Astrocyte (in vitro differentiated cells and primary cell): ENCODE results near the gene NR2F1. TPM values are rescaled to one million over a fixed set of nuclear protein-coding genes. Genes with fewer than 3 reads are reported as not detected.
A peak's percentile ranks its signal among the peaks of the same experiment; 100 is the strongest.

Experiments used
- DNase-seq: peaks from one replicate; pipeline ENCODE4 v3.0.0-alpha.2; 2010; ENCODE audit warnings: low read depth
- FAIRE-seq: peaks from 2 replicates; lab custom pipeline; 2011; peaks lifted over from hg19 to GRCh38; lab: Jason Lieb, UNC
- H2AFZ ChIP-seq: 2 replicates; pipeline ENCODE4 v1.6.0; 2012; ENCODE audit warnings: low read depth, low read length, inconsistent platforms
- H3K27ac ChIP-seq: 2 replicates; pipeline ENCODE4 v1.5.1; 2011; ENCODE audit warnings: low read depth, low read length, inconsistent platforms
- H3K27me3 ChIP-seq: 2 replicates; pipeline ENCODE4 v1.6.0; 2011; ENCODE audit warnings: low read length, inconsistent platforms; ENCODE audit not compliant: insufficient read depth
- H3K36me3 ChIP-seq: 2 replicates; pipeline ENCODE4 v1.5.1; 2011; ENCODE audit warnings: low read length, inconsistent platforms; ENCODE audit not compliant: insufficient read depth
- H3K4me1 ChIP-seq: 2 replicates; pipeline ENCODE4 v1.5.1; 2011; ENCODE audit warnings: low read length, inconsistent platforms; ENCODE audit not compliant: insufficient read depth
- H3K4me2 ChIP-seq: 2 replicates; pipeline ENCODE4 v1.6.0; 2012; ENCODE audit warnings: low read length, inconsistent platforms
- H3K4me3 ChIP-seq: 2 replicates; pipeline ENCODE4 v1.5.1; 2011; ENCODE audit warnings: low read depth, mild to moderate bottlenecking, low read length, inconsistent platforms; ENCODE audit not compliant: insufficient read depth
- H3K79me2 ChIP-seq: 2 replicates; pipeline ENCODE4 v1.6.0; 2012; ENCODE audit warnings: mild to moderate bottlenecking, low read length, inconsistent platforms; ENCODE audit not compliant: insufficient read depth
- H3K9ac ChIP-seq: 2 replicates; pipeline ENCODE4 v1.6.0; 2012; ENCODE audit warnings: mild to moderate bottlenecking, low read length, inconsistent platforms
- H3K9me3 ChIP-seq: 2 replicates; pipeline ENCODE4 v1.5.1; 2012; ENCODE audit warnings: low read depth, mild to moderate bottlenecking, low read length, inconsistent platforms; ENCODE audit not compliant: insufficient read depth
- H4K20me1 ChIP-seq: 2 replicates; pipeline ENCODE4 v1.6.0; 2012; ENCODE audit warnings: low read length, inconsistent platforms; ENCODE audit not compliant: insufficient read depth
- H3K27ac Mint-ChIP-seq: one replicate; pipeline ENCODE4 v1.8.0; 2021; ENCODE audit warnings: mild to moderate bottlenecking, mixed read lengths; ENCODE audit not compliant: unreplicated experiment
- H3K27me3 Mint-ChIP-seq: one replicate; pipeline ENCODE4 v1.8.0; 2021; ENCODE audit warnings: low read depth, mixed read lengths; ENCODE audit not compliant: unreplicated experiment
- H3K36me3 Mint-ChIP-seq: one replicate; pipeline ENCODE4 v1.8.0; 2021; ENCODE audit warnings: low read depth, mixed read lengths; ENCODE audit not compliant: unreplicated experiment
- H3K4me1 Mint-ChIP-seq: one replicate; pipeline ENCODE4 v1.8.0; 2021; ENCODE audit warnings: low read depth, mixed read lengths; ENCODE audit not compliant: unreplicated experiment
- H3K4me3 Mint-ChIP-seq: one replicate; pipeline ENCODE4 v1.8.0; 2021; ENCODE audit warnings: mild to moderate bottlenecking, moderate library complexity, mixed read lengths; ENCODE audit not compliant: unreplicated experiment
- H3K9me3 Mint-ChIP-seq: one replicate; pipeline ENCODE4 v1.8.0; 2021; ENCODE audit warnings: mild to moderate bottlenecking, mixed read lengths; ENCODE audit not compliant: unreplicated experiment
- EZH2 ChIP-seq: IDR thresholded peaks from 2 replicates; pipeline ENCODE4 v1.6.1; 2012; ENCODE audit warnings: mild to moderate bottlenecking, low read length, inconsistent platforms; ENCODE audit not compliant: insufficient read depth
- total RNA-seq: library from RNA; stranded (reverse); gene quantifications from 2 replicates; pipeline ENCODE4 v1.2.1, GENCODE V29; 2021
- TF ChIP-seq, protein P1 (sequence below): IDR thresholded peaks from 2 replicates; pipeline ENCODE4 v1.5.1; 2011; ENCODE audit warnings: low read depth, mild to moderate bottlenecking, inconsistent platforms, low read length, moderate library complexity; ENCODE audit not compliant: insufficient read depth

NR2F1 gene
- total RNA-seq, 1 donor from 2014 or later: 4.3 TPM

DNA sequence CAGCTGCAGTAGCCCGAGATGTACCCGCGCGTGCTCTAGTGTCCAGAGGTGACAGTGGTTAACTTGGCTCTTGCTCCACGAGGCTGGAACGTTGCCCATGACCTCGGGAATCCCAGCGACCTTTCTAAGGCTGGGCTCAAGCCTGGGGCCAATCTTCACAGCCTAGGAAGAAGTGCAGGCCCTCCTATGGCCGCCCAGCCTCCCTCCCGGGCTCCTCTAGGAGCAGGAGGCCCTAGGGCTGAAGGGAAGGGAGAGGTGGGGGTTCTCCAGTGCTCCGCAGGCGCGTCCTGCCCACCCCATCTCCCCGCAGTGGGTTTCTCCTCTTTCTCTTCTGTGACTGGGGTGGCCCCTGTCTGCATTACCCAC, 13.3 kb downstream of the NR2F1 start:
- H3K4me1 ChIP-seq: peaks cover 52% of the 10 kb centered on the region
- no peak overlapping the region for H3K9ac ChIP-seq
- no peak overlapping the region for H2AFZ ChIP-seq
- H3K27me3 Mint-ChIP-seq: peaks cover 54% of the 10 kb centered on the region
- DNase-seq (no peak), FAIRE-seq (no peak)
- peaks cover 13% of the 10 kb centered on the region for H4K20me1 ChIP-seq
- H3K79me2 ChIP-seq: peaks cover 44% of the 10 kb centered on the region
- peaks cover 12% of the 10 kb centered on the region for H3K36me3 Mint-ChIP-seq
- no peaks in the 10 kb centered on the region for H3K9me3 ChIP-seq
- H3K27ac Mint-ChIP-seq: no peak overlapping the region
- no peak overlapping the region for H3K4me3 Mint-ChIP-seq
- H3K36me3 ChIP-seq: peaks cover 7% of the 10 kb centered on the region
- no peak overlapping the region for H3K4me2 ChIP-seq
- no peaks in the 10 kb centered on the region for H3K27me3 ChIP-seq
- H3K27ac ChIP-seq: no peak overlapping the region
- H3K9me3 Mint-ChIP-seq: peaks cover 31% of the 10 kb centered on the region
- TF ChIP-seq, protein P1, sequence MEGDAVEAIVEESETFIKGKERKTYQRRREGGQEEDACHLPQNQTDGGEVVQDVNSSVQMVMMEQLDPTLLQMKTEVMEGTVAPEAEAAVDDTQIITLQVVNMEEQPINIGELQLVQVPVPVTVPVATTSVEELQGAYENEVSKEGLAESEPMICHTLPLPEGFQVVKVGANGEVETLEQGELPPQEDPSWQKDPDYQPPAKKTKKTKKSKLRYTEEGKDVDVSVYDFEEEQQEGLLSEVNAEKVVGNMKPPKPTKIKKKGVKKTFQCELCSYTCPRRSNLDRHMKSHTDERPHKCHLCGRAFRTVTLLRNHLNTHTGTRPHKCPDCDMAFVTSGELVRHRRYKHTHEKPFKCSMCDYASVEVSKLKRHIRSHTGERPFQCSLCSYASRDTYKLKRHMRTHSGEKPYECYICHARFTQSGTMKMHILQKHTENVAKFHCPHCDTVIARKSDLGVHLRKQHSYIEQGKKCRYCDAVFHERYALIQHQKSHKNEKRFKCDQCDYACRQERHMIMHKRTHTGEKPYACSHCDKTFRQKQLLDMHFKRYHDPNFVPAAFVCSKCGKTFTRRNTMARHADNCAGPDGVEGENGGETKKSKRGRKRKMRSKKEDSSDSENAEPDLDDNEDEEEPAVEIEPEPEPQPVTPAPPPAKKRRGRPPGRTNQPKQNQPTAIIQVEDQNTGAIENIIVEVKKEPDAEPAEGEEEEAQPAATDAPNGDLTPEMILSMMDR: no peak
- no peak for TF ChIP-seq EZH2
- H3K4me3 ChIP-seq: no peak overlapping the region
- no peaks in the 10 kb centered on the region for H3K4me1 Mint-ChIP-seq

DNA sequence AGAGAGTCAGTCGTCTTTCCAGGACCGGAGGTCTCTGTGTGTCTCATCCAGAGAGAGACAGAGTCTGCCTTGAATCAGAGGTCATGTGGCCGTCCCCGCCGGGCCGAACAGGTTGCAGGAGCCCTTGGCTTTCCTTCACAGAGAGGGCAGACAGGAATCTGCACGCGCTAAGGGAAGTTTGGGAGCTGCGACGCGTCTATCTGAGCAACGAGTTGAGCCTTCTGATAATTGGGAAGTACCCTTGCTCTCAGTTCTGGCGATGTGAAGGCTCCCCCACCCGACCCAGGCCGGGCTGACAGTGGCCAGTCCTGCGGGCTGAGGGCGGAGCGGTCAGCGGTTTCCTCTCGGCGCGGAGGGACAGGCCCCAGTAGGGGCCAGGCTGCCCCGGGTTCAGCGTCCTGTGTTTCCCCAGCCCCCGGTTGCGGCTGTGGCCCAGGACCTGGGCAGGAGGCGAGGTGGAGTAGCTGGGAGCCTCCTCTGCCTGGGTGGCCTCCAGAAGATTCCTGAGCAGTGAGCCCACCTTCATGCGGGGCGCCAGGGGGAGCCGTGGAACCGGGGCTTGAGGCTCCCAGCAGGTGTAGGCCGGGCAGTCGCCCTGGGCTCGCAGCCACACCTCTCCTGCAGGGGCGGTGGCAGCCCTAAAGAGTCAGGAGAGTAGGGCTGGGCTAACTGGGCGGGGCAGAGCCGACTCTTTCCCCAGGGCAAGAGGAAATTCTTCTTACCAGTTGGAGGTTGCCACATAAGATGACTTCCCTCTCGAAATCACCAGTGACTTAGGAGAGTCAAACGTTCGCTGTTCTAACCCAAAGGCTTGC, 13.9 kb downstream of the NR2F1 start:
- peaks cover 52% of the 10 kb centered on the region for H3K4me1 ChIP-seq
- peaks cover 35% of the 10 kb centered on the region for H3K9me3 Mint-ChIP-seq

More for the DNA sequence above, 13.9 kb downstream of the NR2F1 start:
- H3K27me3 ChIP-seq: no peaks in the 10 kb centered on the region
- peaks cover 38% of the 10 kb centered on the region for H3K79me2 ChIP-seq
- no peak overlapping the region for H3K4me2 ChIP-seq
- H2AFZ ChIP-seq: no peak overlapping the region
- TF ChIP-seq, protein P1: no peak
- no peak for TF ChIP-seq EZH2
- Mint-ChIP-seq H3K36me3 (peaks cover 12% of the 10 kb centered on the region), H3K4me3 (no peak overlapping the region), H3K4me1 (no peaks in the 10 kb centered on the region), H3K27me3 (peaks cover 48% of the 10 kb centered on the region), H3K27ac (peak overlapping the region; percentile 41)
- H3K27ac ChIP-seq: no peak overlapping the region
- DNase-seq (no peak), FAIRE-seq (no peak)
- peaks cover 5% of the 10 kb centered on the region for H3K36me3 ChIP-seq
- no peak overlapping the region for H3K4me3 ChIP-seq
- H3K9ac ChIP-seq: no peak overlapping the region
- no peaks in the 10 kb centered on the region for H3K9me3 ChIP-seq
- H4K20me1 ChIP-seq: peaks cover 7% of the 10 kb centered on the region
